HG03457 (cell line): Measurements from ENCODE around the gene PAPOLB.

ENCODE experiments used
- ATAC-seq: cut with Tn5 transposase; IDR thresholded peaks from one replicate; pipeline ENCODE4 v1.9.1; 2021; ENCODE audit warnings: moderate number of reproducible peaks; ENCODE audit not compliant: unreplicated experiment

PAPOLB gene

DNA sequence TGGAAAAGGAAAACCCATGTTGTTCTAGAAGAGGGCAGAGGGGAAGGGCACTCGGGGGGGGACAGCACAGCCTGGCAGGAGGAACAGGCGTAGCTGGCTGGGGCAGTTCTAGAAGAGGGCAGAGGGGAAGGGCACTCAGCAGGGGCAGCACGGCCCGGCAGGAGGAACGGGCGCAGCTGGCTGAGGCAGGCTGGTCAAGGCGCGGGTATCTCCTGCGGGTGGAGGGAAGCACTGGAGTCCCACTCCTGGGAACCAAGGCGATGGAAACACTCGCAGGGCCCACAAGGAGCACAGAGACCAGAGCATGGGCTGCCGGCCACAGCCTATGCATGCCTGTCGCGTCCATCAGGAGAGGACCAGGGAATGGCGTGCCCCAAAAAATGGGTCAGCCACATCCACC is 36.7 kb downstream of the PAPOLB start:
- no peak for ATAC-seq

DNA sequence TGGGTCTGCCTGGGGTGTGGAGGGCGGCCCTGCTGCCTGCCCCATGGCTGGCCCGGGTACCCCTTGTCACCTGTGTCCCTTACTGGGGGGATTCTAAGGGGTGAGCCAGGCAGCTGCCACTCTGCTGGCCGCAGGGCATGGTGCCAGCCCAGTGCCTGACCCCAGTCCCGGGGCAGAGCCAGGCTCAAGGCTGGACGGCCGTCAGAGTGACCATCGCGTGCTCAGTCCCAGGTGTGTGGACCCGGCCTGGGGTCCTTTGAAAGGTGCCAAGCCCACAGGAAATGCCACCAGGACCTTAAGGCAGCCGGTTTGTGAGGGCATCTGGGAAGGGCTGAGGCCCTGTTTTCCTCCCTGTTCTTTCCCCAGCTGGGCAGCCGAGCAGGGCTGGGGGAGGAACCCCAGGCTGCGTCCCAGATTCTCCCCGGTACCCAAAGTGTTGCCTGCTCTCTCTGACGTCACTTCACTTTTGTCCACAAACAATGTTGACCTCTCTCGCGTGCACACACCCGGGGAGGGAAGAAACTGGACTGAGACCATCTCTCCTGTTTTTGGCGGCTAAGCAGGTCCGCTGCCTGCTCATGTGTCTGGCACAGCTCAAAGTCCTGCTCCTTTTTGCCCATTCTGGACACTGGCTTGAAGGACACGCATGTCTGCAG is 37.6 kb downstream of the PAPOLB start:
- ATAC-seq, result no peak

DNA sequence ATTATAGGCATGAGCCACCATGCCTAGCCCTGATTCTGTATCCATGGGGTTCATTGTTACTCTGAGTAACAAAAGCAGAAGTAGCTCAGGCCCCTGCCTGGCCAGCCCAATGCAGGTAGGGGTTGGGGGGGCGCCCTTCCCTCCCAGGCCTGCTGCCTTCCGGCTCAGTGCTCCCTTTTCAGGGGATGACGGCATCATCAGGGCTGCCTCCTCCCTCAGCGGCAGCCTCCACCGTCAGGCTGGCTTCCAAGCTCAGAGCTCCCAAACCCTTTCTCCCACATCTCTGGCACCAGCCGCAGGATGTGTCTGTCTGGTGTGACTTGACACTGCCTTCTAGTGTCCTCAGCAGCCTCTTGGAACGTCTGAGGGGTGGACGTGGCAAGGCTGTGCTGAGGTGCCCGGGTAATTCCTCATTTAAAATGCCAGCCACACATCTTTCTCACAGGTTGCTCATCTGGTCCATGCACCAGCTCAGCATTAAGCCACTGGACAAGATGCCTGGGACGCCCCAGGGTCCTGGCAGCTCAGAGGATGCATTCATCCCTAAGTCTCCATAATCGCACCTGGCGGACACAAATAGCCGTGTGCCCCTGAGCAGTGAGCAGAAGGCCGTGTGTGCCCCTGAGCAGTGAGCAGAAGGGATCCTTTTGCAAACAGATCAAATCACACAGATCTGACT is 38.2 kb downstream of the PAPOLB start:
- no peak for ATAC-seq

DNA sequence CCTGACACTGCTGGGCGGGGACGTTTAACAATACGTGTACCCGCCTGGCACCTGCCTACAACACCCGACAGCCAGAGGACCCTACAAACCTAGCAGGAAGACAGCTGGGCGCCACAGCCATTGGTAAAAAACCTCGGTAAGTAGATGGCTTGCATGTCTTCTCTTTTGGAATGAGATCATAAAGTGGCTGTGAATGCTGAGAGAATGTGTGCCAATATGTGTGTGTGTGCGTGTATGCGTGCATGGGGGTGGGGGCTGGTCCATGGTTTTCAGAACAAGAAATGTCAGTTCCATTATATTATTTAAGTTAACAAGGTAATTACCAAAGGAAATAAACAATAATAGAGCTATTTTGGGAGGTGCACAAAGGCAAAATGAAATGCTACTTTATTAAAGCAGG is 39.2 kb downstream of the PAPOLB start:
- ATAC-seq, result no peak

DNA sequence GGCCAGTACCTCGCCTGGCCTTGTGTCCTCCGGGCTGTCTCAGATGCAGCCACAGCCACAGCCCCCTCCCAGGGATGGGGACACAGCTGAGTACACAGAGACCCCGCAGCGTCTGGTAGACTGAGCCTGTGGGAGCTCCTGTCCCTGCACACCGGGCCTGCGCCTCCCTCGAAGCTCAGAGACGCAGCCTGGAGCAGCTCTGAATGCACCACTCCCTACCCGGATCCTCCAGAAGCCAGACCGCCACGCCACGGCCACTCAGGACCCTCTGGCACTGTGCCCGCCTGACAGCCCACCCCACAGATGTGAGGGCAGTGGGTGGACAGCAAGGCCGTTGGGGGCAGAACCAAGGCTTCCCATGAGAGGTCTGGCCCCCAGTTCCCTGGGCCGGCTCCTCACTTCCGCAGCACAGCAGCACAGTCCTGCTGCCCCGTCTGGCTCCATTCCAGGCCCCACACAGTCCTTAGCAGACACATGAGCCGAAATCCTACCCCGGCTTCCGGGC is 40.8 kb downstream of the PAPOLB start:
- no peak for ATAC-seq

DNA sequence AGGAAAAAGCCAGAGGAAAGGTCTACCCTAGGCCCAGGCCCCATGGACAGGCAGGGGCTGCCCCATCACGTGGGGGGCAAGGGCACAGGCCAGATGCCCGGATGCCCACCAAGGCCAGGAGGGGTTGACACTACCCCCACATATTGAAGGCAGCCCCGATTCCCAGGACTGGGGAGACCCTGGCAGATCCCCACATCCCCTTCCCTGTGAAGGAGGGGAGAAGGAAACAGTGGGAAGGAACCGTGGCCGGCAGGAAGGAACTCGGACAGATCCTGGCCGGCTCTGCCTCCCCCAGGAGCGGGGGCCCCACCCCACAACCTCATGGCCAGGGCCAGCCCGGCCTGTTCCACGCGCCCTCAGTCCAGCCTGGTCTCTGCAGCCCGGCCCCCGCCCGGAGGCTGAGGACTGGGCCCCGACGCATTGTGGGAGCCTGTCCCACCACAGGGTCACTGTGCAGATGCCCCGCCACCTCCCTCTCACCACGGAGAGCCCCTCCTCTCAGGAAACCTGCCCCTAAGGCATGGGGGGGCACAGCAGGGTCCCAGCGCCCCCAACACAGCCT is 41.3 kb downstream of the PAPOLB start:
- ATAC-seq, result no peak

DNA sequence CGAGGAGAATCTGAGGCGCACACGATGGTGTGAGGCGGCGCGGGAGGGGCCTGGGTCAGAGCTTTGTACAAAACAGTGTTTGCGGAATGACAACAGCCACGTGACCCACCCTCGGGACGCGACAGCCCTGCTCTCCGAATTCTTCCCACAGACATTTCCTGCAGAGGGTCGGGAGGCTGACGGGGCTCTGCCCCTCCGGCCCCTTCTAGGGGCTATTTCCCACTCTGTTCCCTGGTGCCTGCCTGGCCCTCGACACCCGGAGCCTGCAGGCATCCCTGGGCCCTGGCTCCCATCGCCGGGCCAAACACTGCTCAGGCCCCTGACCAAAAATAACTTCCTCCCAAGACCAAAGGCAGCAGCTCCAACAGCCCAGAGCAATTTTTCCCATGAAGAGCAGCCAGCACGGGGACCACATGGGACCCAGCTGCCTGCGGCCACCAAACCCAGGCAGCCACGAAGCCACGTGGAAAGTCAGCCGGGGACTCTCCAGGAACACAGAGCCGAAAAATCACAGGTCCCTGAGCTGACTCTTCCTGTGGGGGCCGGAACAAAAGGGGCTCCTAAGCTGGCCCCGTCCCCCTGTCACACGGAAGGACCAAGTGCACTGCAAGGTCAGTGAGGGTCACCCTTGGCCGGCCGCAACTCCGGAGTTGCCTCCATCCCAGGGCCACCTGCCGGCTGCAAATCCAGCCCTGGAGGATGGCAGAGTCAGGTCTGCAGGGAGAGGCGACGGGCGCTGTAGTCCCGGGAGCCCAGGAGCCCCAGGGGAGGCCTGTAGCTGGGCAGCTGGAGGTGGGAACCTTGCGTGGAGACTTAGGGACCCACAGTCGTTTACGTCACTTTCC is 42.0 kb downstream of the PAPOLB start:
- ATAC-seq, result no peak

DNA sequence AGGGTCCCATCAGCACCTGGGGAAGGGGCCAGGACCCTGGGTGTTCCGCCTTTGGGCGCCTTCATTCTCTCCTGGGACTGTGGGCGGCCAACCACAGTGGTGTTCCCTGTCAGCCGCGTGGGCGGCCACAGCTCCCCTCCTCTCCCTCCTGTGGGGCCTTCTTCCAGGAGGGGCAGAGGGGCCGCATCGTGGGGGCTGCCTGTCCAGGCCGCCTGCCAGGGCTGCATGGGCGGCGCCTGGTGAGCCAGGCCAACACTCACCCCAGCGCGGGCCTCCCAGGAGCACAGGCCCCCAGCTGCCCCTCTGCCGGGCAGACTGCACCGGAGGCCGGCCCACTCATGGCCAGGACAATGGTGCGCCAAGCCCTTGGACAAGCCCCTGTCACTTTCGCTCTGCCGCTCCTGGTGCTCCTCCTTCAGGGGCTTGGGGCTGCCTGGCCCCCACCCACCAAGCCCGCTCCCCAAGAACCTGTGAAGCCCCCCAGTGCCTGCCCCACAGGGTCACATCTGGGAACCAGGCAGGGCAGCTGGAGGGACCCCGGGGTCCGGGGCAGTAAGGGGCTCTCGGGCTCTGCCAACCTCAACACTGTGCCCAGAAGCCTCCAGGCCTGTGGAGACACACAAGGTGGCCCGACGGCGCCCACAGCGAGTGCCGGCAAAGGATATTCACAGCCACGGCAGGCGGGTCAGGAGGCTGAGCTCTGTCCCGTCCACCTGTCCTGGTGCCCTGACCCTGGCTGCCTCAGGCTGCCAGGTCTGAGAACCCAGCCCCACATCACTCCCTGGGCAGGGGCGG is 43.6 kb downstream of the PAPOLB start:
- no peak for ATAC-seq

DNA sequence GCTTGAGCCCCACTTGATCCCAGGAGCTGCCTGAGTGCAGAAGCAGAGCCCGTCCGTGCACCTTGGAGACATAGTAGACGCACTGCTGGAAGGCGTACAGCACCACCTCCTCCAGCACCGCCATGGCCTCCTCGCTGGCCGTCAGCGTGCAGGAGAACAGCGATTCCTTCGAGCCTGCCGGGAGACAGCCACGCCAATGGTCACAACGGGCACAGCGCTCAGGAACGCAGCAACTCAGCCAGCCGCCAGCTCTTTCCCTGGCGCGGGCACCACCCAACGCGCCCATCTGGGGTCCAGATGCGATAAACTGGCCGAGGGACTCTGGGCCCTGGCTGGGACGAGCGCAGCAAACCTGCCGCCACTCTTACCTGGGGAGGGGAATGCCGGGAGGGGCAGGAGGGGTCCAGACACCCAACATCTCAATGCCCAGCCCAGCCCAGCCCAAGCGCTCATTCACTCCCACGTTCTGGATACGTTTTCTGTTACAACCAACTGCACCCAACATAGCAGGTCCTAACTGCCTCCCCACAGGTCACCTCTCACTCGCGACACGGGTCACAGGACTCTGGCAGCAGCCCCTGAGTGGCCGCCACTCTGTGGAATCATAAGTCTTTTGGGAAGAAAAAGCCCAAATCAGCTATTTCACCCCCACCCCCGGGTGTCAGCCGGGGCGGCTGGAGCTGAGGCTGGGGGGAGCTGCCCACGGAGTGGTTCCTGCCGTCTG is 44.5 kb downstream of the PAPOLB start:
- ATAC-seq, result no peak

DNA sequence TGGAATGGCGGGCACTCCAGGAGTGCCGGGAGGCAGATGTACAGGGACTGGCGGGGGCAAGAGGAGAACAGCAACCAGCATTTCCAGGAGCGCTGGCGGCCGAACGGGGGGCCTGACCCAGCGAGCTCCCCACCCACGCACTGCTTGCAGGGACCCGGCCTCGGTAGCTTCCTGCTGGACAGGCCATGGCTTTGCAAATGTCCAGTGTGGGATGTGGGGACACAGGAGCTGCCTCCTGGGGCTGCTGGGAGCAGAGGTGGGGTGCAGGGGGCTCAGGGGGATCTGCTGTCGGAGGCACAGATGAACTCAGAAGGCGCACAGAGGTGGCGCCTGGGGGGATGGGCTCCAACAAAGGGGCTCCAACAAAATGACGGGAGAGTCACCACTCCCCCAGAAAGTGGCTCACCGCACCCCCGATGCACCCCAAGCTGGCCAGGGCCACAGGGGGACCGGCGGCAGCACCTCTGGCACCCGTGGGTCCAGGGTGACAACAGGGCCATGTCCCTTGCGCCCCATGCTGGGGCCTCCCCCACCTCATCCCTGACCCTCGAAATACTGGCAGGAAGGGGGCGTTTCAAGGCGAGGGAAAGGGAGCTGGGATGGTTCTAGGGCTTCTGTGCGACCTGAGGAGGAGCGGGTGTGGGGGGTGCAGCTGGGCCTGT is 45.3 kb downstream of the PAPOLB start:
- no peak for ATAC-seq

DNA sequence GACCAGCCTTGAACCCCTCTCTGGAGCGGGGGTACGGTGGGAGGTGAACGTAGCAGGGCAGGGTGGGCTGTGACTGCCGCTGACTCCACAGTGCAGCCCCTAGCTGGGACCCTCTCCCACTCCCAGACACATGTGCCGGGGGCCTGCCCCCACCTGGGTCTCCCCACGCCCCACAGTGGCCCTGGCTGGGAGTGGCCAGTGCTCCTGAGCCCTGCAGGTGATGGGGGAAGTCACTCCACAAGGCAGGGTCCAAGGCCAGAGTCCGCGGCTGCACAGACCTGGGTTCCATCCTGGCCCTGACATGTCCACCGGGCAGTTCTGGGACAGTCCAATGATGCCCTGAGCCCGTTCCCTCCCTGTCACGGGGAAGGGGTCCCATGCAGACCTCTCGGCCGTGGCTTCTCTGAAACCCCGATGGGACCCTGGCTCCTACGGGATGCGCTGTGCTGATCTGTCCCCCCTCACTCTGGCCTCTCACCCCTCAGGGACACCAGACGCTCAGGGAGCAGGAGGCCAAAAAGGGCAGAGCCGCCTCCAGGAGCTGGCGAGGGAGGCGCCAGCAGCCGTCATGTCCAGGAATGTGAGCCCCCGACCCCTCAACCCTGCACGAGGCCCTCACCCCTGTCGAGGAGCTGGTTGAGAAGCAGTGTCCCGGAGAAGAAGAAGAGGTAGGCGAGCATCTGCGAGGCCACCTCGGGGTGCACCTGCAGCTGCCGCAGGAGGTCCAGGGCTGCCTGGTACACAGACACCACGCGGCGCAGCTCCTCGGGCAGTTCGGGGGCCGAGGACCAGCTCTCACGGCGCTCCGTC is 46.0 kb downstream of the PAPOLB start:
- ATAC-seq, result no peak

DNA sequence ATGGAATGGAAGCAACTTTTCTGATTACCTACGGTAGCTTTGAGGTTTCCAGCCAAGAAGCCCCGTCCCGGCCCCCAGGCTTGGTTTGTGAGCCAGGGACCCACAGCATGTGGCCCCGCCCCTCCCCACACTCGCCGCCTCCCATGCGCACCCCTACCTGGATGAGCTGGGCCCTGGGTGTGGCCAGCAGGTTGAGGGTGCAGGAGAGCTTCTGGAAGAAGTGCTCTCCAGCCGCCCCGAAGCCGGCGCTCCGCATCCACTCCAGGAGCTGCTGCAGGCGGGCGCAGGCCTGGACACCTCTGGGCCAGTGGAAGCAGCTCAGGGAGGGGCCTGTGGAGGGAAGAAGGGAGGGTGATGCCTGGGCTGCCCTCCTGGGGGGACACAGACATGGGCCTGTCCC is 46.7 kb downstream of the PAPOLB start:
- ATAC-seq, result no peak

DNA sequence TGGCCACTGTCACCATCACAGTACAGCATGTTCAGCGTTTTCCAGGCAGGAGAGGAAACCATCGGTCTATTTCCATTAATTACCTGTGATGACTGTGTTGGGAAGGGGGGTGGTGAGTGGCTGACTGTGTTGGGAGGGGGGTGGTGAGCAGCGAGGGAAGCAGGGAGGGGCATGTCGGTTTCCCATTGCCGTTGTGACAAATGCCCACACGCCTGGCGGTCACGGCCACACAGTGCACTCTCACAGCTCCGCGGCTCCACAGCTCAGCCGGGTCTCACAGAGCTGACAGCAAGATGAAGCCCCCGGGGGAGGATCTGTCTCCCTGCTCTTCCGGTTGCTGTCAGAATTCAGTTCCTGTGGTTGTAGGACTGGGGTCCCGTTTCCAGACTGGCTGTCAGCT is 47.4 kb downstream of the PAPOLB start:
- no peak for ATAC-seq

DNA sequence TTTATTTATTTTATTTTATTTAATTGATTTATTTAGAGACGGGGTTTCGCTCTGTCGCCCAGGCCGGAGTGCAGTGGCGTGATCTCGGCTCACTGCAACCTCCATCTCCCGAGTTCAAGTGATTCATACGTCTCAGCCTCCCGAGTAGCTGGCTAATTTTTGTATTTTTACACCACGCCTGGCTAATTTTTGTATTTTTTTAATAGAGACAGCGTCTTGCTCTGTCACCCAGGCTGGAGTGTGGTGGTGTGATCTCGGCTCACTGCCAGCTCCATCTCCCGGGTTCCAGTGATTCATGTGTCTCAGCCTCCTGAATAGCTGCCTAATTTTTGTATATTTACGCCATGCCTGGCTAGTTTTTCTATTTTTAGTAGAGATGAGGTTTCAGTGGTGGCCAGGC is 52.2 kb downstream of the PAPOLB start:
- ATAC-seq, result no peak

DNA sequence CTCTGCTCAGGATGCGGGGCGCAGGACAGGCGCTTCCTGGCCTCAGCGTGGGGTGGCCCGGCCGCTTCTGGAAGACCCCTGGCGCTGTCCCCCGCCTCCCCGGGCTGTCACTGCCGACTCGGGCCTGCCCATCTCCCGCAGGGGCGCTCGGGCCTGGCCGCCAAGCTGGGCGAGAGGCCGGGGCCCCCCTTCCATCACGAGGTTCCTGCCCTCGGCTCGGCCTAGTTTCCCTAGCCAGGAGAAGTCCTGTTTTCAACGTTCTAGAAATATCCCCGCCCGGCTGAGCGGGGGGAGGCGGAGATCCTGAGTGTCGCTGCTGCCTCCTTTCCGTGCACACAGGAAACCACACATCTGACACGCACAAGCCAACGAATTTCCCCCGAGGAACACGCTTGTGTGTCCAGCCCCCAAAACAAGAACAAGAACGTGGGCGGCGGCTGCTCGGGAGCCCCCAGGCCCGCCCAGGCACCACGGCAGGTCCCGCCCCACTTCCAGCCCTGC is 52.7 kb downstream of the PAPOLB start:
- no peak for ATAC-seq

DNA sequence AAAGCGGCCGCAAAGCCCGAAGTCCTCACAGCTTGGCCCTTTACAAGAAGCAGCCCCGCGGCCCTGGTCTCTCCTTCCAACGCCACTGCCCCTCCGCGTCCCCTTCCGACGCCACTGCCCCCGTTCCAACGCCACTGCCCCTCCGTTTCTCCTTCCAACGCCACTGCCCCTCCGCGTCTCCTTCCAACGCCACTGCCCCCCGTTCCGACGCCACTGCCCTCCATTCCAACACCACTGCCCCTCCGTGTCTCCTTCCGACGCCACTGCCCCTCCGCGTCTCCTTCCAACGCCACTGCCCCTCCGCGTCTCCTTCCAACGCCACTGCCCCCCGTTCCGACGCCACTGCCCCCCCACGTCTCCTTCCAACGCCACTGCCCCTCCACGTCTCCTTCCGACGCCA is 53.3 kb downstream of the PAPOLB start:
- no peak for ATAC-seq

DNA sequence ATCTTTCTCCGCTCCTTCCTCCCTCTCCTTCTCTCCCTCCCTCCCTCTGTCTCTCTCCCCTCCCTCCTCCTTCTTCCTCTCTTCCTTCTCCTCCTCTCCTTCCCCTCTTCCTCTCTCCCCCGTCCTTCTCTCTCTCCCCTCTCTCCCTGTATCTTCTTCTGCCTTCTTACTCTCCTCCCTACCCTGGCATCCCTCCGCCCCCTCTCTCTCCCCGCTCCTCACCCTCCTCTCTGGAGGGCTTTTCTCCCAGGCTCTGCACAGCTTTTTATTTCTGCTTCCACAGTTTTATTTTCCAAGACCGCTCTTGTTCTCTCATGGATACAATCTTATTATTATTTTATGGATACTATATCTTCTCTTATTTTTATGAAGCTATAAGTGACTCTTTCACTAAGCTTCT is 53.8 kb downstream of the PAPOLB start:
- ATAC-seq, result no peak
